NB4 (cell line): Measurements from ENCODE around the gene CLEC20A.

Experiments
- DNase-seq: peaks from one replicate; pipeline ENCODE4 v3.0.0; 2010; ENCODE audit warnings: low read depth
- H3K4me3 ChIP-seq: one replicate; pipeline ENCODE4 v1.5.1; 2011; ENCODE audit warnings: mild to moderate bottlenecking, low read depth, low read length, moderate library complexity
- MYC ChIP-seq: IDR thresholded peaks from 2 replicates; pipeline ENCODE4 v1.6.1; 2011; ENCODE audit warnings: low read depth, low read length
- POLR2A ChIP-seq: IDR thresholded peaks from 2 replicates; pipeline ENCODE4 v1.6.1; 2011; ENCODE audit warnings: mild to moderate bottlenecking; ENCODE audit not compliant: insufficient read length; ENCODE audit errors: extremely low read depth
- TF ChIP-seq, protein P1 (sequence below): IDR thresholded peaks from 2 replicates; pipeline ENCODE4 v1.6.1; 2011; ENCODE audit warnings: low read depth, low read length
- TF ChIP-seq, protein P2 (sequence below): IDR thresholded peaks from one replicate; pipeline ENCODE4 v1.5.1; 2012; ENCODE audit warnings: low read depth, low read length

The CLEC20A gene

GRCh38 chr1:178451529-178451928, 45.2 kb downstream of the CLEC20A start:
- no peak for DNase-seq
- no peak overlapping the region for H3K4me3 ChIP-seq
- TF ChIP-seq, protein P1, sequence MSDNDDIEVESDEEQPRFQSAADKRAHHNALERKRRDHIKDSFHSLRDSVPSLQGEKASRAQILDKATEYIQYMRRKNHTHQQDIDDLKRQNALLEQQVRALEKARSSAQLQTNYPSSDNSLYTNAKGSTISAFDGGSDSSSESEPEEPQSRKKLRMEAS = no peak
- TF ChIP-seq POLR2A = no peak
- no peak for TF ChIP-seq MYC
- TF ChIP-seq, protein P2, sequence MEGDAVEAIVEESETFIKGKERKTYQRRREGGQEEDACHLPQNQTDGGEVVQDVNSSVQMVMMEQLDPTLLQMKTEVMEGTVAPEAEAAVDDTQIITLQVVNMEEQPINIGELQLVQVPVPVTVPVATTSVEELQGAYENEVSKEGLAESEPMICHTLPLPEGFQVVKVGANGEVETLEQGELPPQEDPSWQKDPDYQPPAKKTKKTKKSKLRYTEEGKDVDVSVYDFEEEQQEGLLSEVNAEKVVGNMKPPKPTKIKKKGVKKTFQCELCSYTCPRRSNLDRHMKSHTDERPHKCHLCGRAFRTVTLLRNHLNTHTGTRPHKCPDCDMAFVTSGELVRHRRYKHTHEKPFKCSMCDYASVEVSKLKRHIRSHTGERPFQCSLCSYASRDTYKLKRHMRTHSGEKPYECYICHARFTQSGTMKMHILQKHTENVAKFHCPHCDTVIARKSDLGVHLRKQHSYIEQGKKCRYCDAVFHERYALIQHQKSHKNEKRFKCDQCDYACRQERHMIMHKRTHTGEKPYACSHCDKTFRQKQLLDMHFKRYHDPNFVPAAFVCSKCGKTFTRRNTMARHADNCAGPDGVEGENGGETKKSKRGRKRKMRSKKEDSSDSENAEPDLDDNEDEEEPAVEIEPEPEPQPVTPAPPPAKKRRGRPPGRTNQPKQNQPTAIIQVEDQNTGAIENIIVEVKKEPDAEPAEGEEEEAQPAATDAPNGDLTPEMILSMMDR = no peak

DNA sequence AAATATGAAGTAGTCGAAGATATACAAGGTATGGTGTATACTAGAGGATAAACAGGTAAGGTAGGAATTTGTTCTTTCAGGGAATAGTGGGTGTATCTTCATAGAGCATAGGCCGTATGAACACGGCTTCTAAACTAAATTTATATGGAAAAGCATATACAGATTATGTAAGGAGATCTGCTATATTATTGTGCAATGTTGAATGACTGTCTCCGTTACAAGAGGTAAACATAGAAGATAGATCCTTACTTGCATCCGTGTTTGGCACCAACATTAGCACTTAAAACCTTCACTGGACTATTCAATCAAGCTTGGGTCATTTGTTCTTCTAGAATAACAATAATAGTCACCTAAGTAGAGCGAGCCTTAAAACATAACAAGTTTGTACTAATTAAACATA, 45.9 kb downstream of the CLEC20A start:
- no peak for DNase-seq
- TF ChIP-seq, protein P1 = no peak
- TF ChIP-seq MYC (no peak), POLR2A (no peak)
- TF ChIP-seq, protein P2 = no peak

DNA sequence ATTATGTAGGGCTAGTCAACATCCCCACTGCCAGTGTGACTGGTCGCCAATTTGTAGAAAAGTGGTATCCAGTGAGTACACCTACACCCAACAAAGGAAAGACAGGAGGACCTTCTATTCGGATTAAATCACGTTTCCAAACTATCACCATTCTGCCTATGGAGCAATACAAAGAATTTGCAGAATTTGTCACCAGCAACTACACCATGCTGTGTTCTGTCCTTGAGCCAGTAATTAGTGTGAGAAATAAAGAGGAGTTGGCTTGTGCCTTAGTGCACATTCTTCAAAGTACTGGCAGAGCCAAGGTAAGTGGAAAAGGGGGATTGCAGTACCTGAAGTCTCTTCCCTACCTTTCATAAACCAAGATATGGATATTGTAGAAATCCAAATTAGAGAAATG, 53.8 kb downstream of the CLEC20A start:
- no peak overlapping the region for H3K4me3 ChIP-seq
- TF ChIP-seq, protein P1 = no peak
- TF ChIP-seq POLR2A = no peak
- TF ChIP-seq MYC = no peak
- TF ChIP-seq, protein P2 = no peak
- no peak for DNase-seq

More for the DNA sequence above, 45.9 kb downstream of the CLEC20A start:
- no peak overlapping the region for H3K4me3 ChIP-seq

GRCh38 chr1:178438432-178438831, 58.3 kb downstream of the CLEC20A start:
- no peak overlapping the region for H3K4me3 ChIP-seq
- DNase-seq = no peak
- TF ChIP-seq, protein P1 = no peak
- no peak for TF ChIP-seq MYC
- TF ChIP-seq, protein P2 = no peak
- TF ChIP-seq POLR2A = no peak

GRCh38 chr1:178436899-178437298, 59.9 kb downstream of the CLEC20A start:
- no peak for TF ChIP-seq MYC
- H3K4me3 ChIP-seq = no peak overlapping the region
- no peak for DNase-seq

- no peak overlapping the region for H3K4me3 ChIP-seq
- TF ChIP-seq, protein P2 = no peak
- no peak for TF ChIP-seq POLR2A
- TF ChIP-seq, protein P1 = no peak
- no peak for TF ChIP-seq MYC
- DNase-seq = no peak
These were observed 61.8 kb downstream of the CLEC20A start for GRCh38 chr1:178434899-178435435.
